K562 (cell line): ENCODE measurements around the gene ITGB2. TPM values are rescaled to one million over a fixed set of nuclear protein-coding genes. Genes with fewer than 3 reads are reported as not detected.
A peak's percentile ranks its signal among the peaks of the same experiment; 100 is the strongest.

Experiments used
- CREB3 ChIP-seq: fragments of 450-650 bp; conservative IDR thresholded peaks from 2 replicates; pipeline ENCODE4 v1.6.1; 2016; ENCODE audit warnings: missing genetic modification characterization, low read depth, mild to moderate bottlenecking, missing compliant biosample characterization, moderate library complexity
- ELK1 ChIP-seq: sonication (generic); formaldehyde crosslinking; IDR thresholded peaks from 2 replicates; pipeline ENCODE4 v1.8.1; 2022; ENCODE audit warnings: missing genetic modification reagents
- EZH2 ChIP-seq: IDR thresholded peaks from 2 replicates; pipeline ENCODE4 v1.6.1; 2012; ENCODE audit warnings: low read depth, mild to moderate bottlenecking, inconsistent platforms, low read length, borderline replicate concordance
- FUS ChIP-seq: fragments of 200-400 bp; formaldehyde crosslinking; optimal IDR thresholded peaks from 2 replicates; pipeline ENCODE3; 2017; ENCODE audit warnings: low read depth, low read length
- HIVEP1 ChIP-seq: fragments of 250-450 bp; sonication (Bioruptor Pico); IDR thresholded peaks from 2 replicates; pipeline ENCODE4 v1.4.0; 2020; ENCODE audit warnings: mild to moderate bottlenecking
- MGA ChIP-seq: fragments of 450-650 bp; IDR thresholded peaks from 2 replicates; pipeline ENCODE4 v1.6.1; 2016; ENCODE audit warnings: mild to moderate bottlenecking, moderate library complexity
- MYC ChIP-seq, 2 experiments: fragments of 250-450 bp in 1 of 2; sonication (Bioruptor Pico) in 1 of 2; IDR thresholded peaks; 2 replicates each; pipeline versions ENCODE4 v1.5.1 to v1.6.1; 2012 to 2021; ENCODE audit warnings: low read depth in 2 of 2, borderline replicate concordance in 1 of 2, improper control_type of control experiment in 1 of 2, low read length in 1 of 2, mild to moderate bottlenecking in 1 of 2, moderate library complexity in 1 of 2
- PML ChIP-seq: IDR thresholded peaks from 2 replicates; pipeline ENCODE4 v1.6.1; 2012; ENCODE audit warnings: low read length, inconsistent platforms
- SMAD4 ChIP-seq: fragments of 250-450 bp; sonication (Bioruptor Pico); conservative IDR thresholded peaks from 2 replicates; pipeline ENCODE4 v1.8.0; 2021; ENCODE audit warnings: inconsistent platforms, mild to moderate bottlenecking, moderate library complexity
- UBTF ChIP-seq, 2 experiments: IDR thresholded peaks; 2 replicates each; pipeline ENCODE4 v1.6.1; 2012; ENCODE audit warnings: improper control_type of control experiment in 2 of 2, low read depth in 2 of 2, low read length in 2 of 2, borderline replicate concordance in 1 of 2
- ZNF239 ChIP-seq: fragments of 250-450 bp; sonication (Bioruptor Pico); IDR thresholded peaks from 2 replicates; pipeline ENCODE4 v1.4.0; 2020; ENCODE audit warnings: mild to moderate bottlenecking
- ZNF561 ChIP-seq: fragments of 450-650 bp; formaldehyde crosslinking; conservative IDR thresholded peaks from 2 replicates; pipeline ENCODE4 v1.4.0; 2020; ENCODE audit warnings: mild to moderate bottlenecking, moderate library complexity
- polyA plus RNA-seq, 8 experiments: library from polyadenylated mRNA; depleted of rRNA in 4 of 8; stranded (reverse) in 5 of 8; unstranded in 3 of 8; fragments of >200 nt; fragmentation: Nextera tagmentation in 2 of 8; fragmentation: Illumina TruSeq in 1 of 8; extraction: Ambion mirVana in 2 of 8; extraction: Trizol in 1 of 8; gene quantifications; 2 replicates each; pipeline versions ENCODE4 v1.2.1 to v1.2.3, GENCODE V29; 2011 to 2014; ENCODE audit warnings: inconsistent platforms in 1 of 8, missing spikeins in 1 of 8
- total RNA-seq, 7 experiments: library from RNA; depleted of rRNA in 6 of 7; stranded (reverse); fragments of >200 nt in 6 of 7; fragmentation: Illumina TruSeq in 2 of 7; extraction: Trizol in 2 of 7; gene quantifications; 2 replicates each; pipeline versions ENCODE4 v1.2.1 to v1.2.3, GENCODE V29; 2011 to 2021; ENCODE audit warnings: low replicate concordance in 1 of 7

Gene ITGB2
- total and polyA plus RNA-seq, 9 of the 15 experiments (the other 6 are each of a cell fraction or from before 2014, with no cell fraction given), result 0.07 to 1.3 (median 0.51) TPM; not detected in 2

- TF ChIP-seq FUS, result no peak
- TF ChIP-seq EZH2, result no peak
- TF ChIP-seq ELK1 (CRISPR knock-in tag), result no peak
- no peak; the same call in 1 of the 2 replicates for TF ChIP-seq PML
- TF ChIP-seq MGA, result peak; percentile 98
- no peak for TF ChIP-seq MYC (IDR thresholded peaks at IDR 0.05; ENCODE audit: low read depth, low read length)
- peak; percentile 60; the same call in 1 of the 2 replicates for TF ChIP-seq MYC (CRISPR knock-in tag; IDR thresholded peaks at IDR 0.05; ENCODE audit: borderline replicate concordance, low read depth)
- TF ChIP-seq HIVEP1, result no peak
- no peak for TF ChIP-seq ZNF239 (CRISPR knock-in tag)
- peak in 1 of 2 experiments; percentile 16; a peak in 2 of 4 replicates for TF ChIP-seq UBTF (IDR thresholded peaks at IDR 0.05; ENCODE audit: borderline replicate concordance in 1 of 2, low read depth in 2 of 2, low read length in 2 of 2)
- TF ChIP-seq CREB3 (tag), result no peak
- no peak for TF ChIP-seq ZNF561 (CRISPR knock-in tag)
- TF ChIP-seq SMAD4 (CRISPR knock-in tag), result peak; percentile 85; the same call in 1 of the 2 replicates
Measured at GRCh38 chr21:44874240-44874496, 46.5 kb downstream of the ITGB2 start (continued).
